Trophoblast cell (in vitro differentiated cells and primary cell): ENCODE results near the gene GFOD1.

ENCODE experiments used
- DNase-seq, 2 donors: peaks; one replicate each; pipeline ENCODE4 v3.0.0-alpha.2; 2016
- H2AFZ ChIP-seq: 2 replicates; pipeline ENCODE4 v1.6.1; 2013; ENCODE audit warnings: low read length, moderate library complexity, mild to moderate bottlenecking; ENCODE audit not compliant: insufficient read depth, poor library complexity
- H2AK5ac ChIP-seq: 2 replicates; pipeline ENCODE4 v1.6.1; 2013; ENCODE audit warnings: mild to moderate bottlenecking, low read length
- H2BK120ac ChIP-seq: 2 replicates; pipeline ENCODE4 v1.6.1; 2013; ENCODE audit warnings: low read length, mild to moderate bottlenecking, moderate library complexity; ENCODE audit not compliant: insufficient read depth, poor library complexity
- H2BK12ac ChIP-seq: 2 replicates; pipeline ENCODE4 v1.6.1; 2013; ENCODE audit warnings: mild to moderate bottlenecking, low read length, moderate library complexity
- H2BK5ac ChIP-seq: 2 replicates; pipeline ENCODE4 v1.6.1; 2013; ENCODE audit warnings: low read length, low read depth, moderate library complexity, mild to moderate bottlenecking; ENCODE audit not compliant: poor library complexity
- H3K14ac ChIP-seq: 2 replicates; pipeline ENCODE4 v1.6.1; 2013; ENCODE audit warnings: mild to moderate bottlenecking, low read length
- H3K18ac ChIP-seq: 2 replicates; pipeline ENCODE4 v1.6.1; 2013; ENCODE audit warnings: mild to moderate bottlenecking, low read length
- H3K23ac ChIP-seq: 2 replicates; pipeline ENCODE4 v1.6.1; 2013; ENCODE audit warnings: low read length
- H3K27ac ChIP-seq: 2 replicates; pipeline ENCODE4 v1.5.1; 2013; ENCODE audit warnings: low read depth, mild to moderate bottlenecking, inconsistent platforms, low read length, moderate library complexity
- H3K27me3 ChIP-seq: 2 replicates; pipeline ENCODE4 v1.6.1; 2013; ENCODE audit warnings: inconsistent platforms, mild to moderate bottlenecking, low read length, moderate library complexity; ENCODE audit not compliant: insufficient read depth
- H3K36me3 ChIP-seq, 2 experiments: 1 replicate in 1 of 2; 2 replicates in 1 of 2; pipeline ENCODE4 v1.6.1; 2013; ENCODE audit warnings: low read length in 2 of 2, mild to moderate bottlenecking in 2 of 2, moderate library complexity in 1 of 2; ENCODE audit not compliant: insufficient read depth in 2 of 2, control insufficient read depth in 1 of 2
- H3K4ac ChIP-seq: 2 replicates; pipeline ENCODE4 v1.6.1; 2013; ENCODE audit warnings: low read depth, mild to moderate bottlenecking, low read length, moderate library complexity
- H3K4me1 ChIP-seq, 2 experiments: 1 replicate in 1 of 2; 2 replicates in 1 of 2; pipeline ENCODE4 v1.6.1; 2013; ENCODE audit warnings: low read length in 2 of 2, mild to moderate bottlenecking in 2 of 2, moderate library complexity in 1 of 2; ENCODE audit not compliant: insufficient read depth in 2 of 2, control insufficient read depth in 1 of 2
- H3K4me2 ChIP-seq: 2 replicates; pipeline ENCODE4 v1.6.1; 2013; ENCODE audit warnings: inconsistent platforms, mild to moderate bottlenecking, low read length, moderate library complexity
- H3K4me3 ChIP-seq: 2 replicates; pipeline ENCODE4 v1.5.1; 2013; ENCODE audit warnings: mild to moderate bottlenecking, low read depth, low read length, inconsistent platforms
- H3K79me1 ChIP-seq: one replicate; pipeline ENCODE4 v1.6.1; 2013; ENCODE audit warnings: low read length
- H3K79me2 ChIP-seq: 2 replicates; pipeline ENCODE4 v1.6.1; 2013; ENCODE audit warnings: low read length, mild to moderate bottlenecking; ENCODE audit not compliant: control insufficient read depth, insufficient read depth, poor library complexity
- H3K9ac ChIP-seq: 2 replicates; pipeline ENCODE4 v1.6.1; 2013; ENCODE audit warnings: mild to moderate bottlenecking, low read length
- H3K9me3 ChIP-seq: 2 replicates; pipeline ENCODE4 v1.6.1; 2013; ENCODE audit warnings: low read depth, mild to moderate bottlenecking, control low read depth, inconsistent platforms, low read length; ENCODE audit not compliant: insufficient read depth
- H4K12ac ChIP-seq: 2 replicates; pipeline ENCODE4 v1.6.1; 2013; ENCODE audit warnings: low read depth, mild to moderate bottlenecking, low read length, moderate library complexity
- H4K8ac ChIP-seq: 2 replicates; pipeline ENCODE4 v1.6.1; 2013; ENCODE audit warnings: low read depth, mild to moderate bottlenecking, low read length, moderate library complexity
- H4K91ac ChIP-seq: one replicate; pipeline ENCODE4 v1.6.1; 2013; ENCODE audit warnings: low read depth, mild to moderate bottlenecking, low read length, moderate library complexity
- WGBS: extraction: QIAGEN DNeasy Blood & Tissue Kit; methylation state at CpG from one replicate; pipeline ENCODE4 v1.1.7; 2013; ENCODE audit warnings: missing lambda C conversion rate; ENCODE audit not compliant: insufficient read length, insufficient coverage; ENCODE audit errors: extremely low coverage; 5-methylcytosine and 5-hydroxymethylcytosine counted together

GFOD1 gene

DNA sequence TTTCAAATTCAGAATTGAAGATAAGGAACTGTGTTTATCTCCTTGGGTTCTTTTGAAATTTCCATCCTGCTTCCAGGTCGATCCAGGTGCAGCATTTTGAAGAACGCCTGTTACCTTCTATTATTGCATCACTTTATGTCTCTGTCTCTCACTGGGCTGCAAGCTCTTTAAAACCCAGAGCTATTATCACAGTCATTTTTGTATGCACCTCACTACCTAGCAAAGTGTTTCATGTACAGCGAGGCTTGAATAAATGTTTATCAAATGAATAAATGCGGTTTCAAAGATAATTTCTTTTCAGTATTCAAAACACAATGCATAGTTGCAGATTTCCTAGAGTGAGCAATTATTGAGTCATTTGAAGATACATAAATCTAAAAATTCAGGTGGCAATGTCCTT is 34.2 kb downstream of the GFOD1 start:
- H3K4ac ChIP-seq = no peak overlapping the region
- H4K91ac ChIP-seq = no peak overlapping the region
- no peak overlapping the region for H2BK120ac ChIP-seq
- DNase-seq = no peak
- H2BK12ac ChIP-seq = no peak overlapping the region
- H3K79me1 ChIP-seq = no peaks in the 10 kb centered on the region
- no peaks in the 10 kb centered on the region for H3K36me3 ChIP-seq
- H2AFZ ChIP-seq = no peak overlapping the region
- no peak overlapping the region for H3K9ac ChIP-seq
- no peak overlapping the region for H3K27ac ChIP-seq
- H3K4me1 ChIP-seq = no peaks in the 10 kb centered on the region
- H2BK5ac ChIP-seq = no peak overlapping the region
- no peak overlapping the region for H3K4me2 ChIP-seq
- no CpG with 5 or more reads among the region's 4 CpGs for WGBS
- no peak overlapping the region for H4K12ac ChIP-seq
- no peak overlapping the region for H3K18ac ChIP-seq
- no peaks in the 10 kb centered on the region for H3K9me3 ChIP-seq
- no peak overlapping the region for H3K14ac ChIP-seq
- no peak overlapping the region for H3K23ac ChIP-seq
- H3K4me3 ChIP-seq = no peak overlapping the region
- H4K8ac ChIP-seq = no peak overlapping the region
- no peaks in the 10 kb centered on the region for H3K27me3 ChIP-seq
- H3K79me2 ChIP-seq = no peaks in the 10 kb centered on the region
- H2AK5ac ChIP-seq = no peak overlapping the region

DNA sequence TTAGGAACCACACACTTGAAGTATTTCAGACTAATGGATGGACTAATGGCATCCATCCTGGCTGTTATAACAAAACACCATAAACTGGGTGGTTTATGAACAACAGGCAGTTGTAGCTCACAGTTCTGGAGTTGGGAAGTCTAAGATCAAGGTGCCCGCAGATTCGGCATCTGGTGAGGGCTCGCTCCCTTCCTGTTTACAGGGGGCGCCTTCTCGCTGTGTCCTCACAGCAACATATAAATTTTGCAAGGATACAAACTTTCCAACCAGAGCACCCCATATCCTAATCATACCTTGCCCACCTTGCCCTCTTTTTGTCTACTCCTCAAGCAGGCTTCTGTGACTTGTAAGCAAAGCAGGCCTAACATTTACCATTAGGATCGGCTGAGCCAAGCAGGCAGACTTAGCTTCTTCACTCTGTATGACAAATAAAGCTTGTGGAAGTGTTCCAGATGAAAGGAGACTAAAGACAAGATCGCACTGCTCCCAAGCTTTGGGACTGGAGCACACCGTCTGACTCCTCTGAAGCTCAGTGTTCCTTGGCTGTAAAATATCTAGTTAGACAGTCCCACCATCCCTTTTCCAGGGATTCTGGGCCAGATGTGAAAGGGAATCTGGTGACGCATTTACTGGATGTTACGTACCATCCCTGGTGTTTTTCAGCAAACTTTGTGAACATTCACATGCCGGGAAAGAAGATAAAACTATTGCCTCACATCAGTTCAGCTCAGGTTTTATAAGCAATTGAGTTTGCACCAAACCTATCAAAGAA is 34.9 kb downstream of the GFOD1 start:
- Histone ChIP-seq H2BK5ac (no peak overlapping the region), H3K9ac (no peak overlapping the region), H4K91ac (no peak overlapping the region), H3K14ac (no peak overlapping the region), H3K79me1 (no peaks in the 10 kb centered on the region), H3K4ac (no peak overlapping the region), H3K9me3 (no peaks in the 10 kb centered on the region), H2AK5ac (no peak overlapping the region), H3K27me3 (no peaks in the 10 kb centered on the region), H3K4me2 (no peak overlapping the region), H3K79me2 (no peaks in the 10 kb centered on the region), H3K36me3 (no peaks in the 10 kb centered on the region), H2BK12ac (no peak overlapping the region), H3K27ac (no peak overlapping the region), H4K12ac (no peak overlapping the region), H2AFZ (no peak overlapping the region), H2BK120ac (no peak overlapping the region), H3K4me1 (no peaks in the 10 kb centered on the region), H3K23ac (no peak overlapping the region), H3K4me3 (no peak overlapping the region), H3K18ac (no peak overlapping the region), H4K8ac (no peak overlapping the region)
- no CpG with 5 or more reads among the region's 11 CpGs for WGBS
- DNase-seq = no peak

DNA sequence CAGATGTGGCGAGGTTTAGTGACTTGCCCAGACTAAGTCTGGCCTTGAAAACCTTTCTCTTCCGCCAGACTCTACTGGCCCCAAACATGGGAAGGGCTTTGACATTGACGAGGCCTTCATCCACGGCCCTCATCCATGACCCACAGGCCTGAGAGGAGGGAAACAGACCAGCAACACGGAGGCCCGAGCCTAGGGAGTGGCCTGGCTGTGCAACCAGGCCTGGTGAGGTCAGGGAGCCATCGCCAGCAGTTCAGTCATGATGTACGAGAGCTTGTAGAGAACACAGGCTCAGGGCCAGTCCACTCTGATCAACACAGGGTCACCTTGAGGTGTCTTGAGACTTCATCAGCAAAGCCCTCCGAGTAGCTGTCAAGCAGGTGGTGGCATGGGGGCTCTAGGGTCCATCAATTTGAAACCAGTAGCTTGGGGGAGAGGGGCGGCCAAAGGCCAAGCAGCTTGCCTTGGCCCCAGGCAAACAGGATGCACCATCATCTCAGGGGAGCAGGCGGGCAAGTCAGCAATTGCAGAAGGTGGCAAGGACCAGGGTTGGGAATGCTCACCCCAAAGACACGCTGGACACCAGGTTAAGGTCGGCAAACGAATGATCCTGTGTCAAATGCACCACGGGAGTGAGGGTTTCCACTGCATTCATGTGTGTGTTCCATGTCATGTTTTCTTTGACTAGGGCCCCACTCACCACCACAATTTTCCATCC is 36.1 kb downstream of the GFOD1 start:
- no peaks in the 10 kb centered on the region for H3K27me3 ChIP-seq
- no peak overlapping the region for H3K4me3 ChIP-seq
- H3K4me2 ChIP-seq = no peak overlapping the region
- H2BK120ac ChIP-seq = no peak overlapping the region
- no peak overlapping the region for H4K8ac ChIP-seq
- H4K91ac ChIP-seq = no peak overlapping the region
- DNase-seq = no peak
- no peak overlapping the region for H3K27ac ChIP-seq
- H3K9ac ChIP-seq = no peak overlapping the region
- H4K12ac ChIP-seq = no peak overlapping the region
- no peaks in the 10 kb centered on the region for H3K4me1 ChIP-seq
- H3K79me1 ChIP-seq = no peaks in the 10 kb centered on the region
- no peak overlapping the region for H2AFZ ChIP-seq
- no peaks in the 10 kb centered on the region for H3K9me3 ChIP-seq
- no peak overlapping the region for H3K18ac ChIP-seq
- no peaks in the 10 kb centered on the region for H3K36me3 ChIP-seq
- H3K4ac ChIP-seq = no peak overlapping the region
- H3K23ac ChIP-seq = no peak overlapping the region
- H3K79me2 ChIP-seq = no peaks in the 10 kb centered on the region
- no peak overlapping the region for H3K14ac ChIP-seq
- H2BK12ac ChIP-seq = no peak overlapping the region
- no peak overlapping the region for H2AK5ac ChIP-seq
- WGBS = no CpG with 5 or more reads among the region's 15 CpGs
- no peak overlapping the region for H2BK5ac ChIP-seq

GRCh38 chr6:13450628-13451027 is 36.8 kb downstream of the GFOD1 start:
- Histone ChIP-seq H3K9ac (no peak overlapping the region), H3K23ac (no peak overlapping the region), H4K12ac (no peak overlapping the region), H3K4me3 (no peak overlapping the region), H2BK5ac (no peak overlapping the region), H3K18ac (no peak overlapping the region), H2AFZ (no peak overlapping the region), H2BK120ac (no peak overlapping the region), H2AK5ac (no peak overlapping the region), H2BK12ac (no peak overlapping the region), H3K4me2 (no peak overlapping the region), H3K27ac (no peak overlapping the region), H3K27me3 (no peaks in the 10 kb centered on the region), H3K36me3 (no peaks in the 10 kb centered on the region), H3K4me1 (no peaks in the 10 kb centered on the region), H3K14ac (no peak overlapping the region), H4K91ac (no peak overlapping the region), H3K79me1 (no peaks in the 10 kb centered on the region), H3K4ac (no peak overlapping the region), H3K79me2 (no peaks in the 10 kb centered on the region), H3K9me3 (no peaks in the 10 kb centered on the region), H4K8ac (no peak overlapping the region)
- no CpG with 5 or more reads among the region's 6 CpGs for WGBS
- DNase-seq = no peak
